BJ (cell line): ENCODE results near the gene CMSS1. TPM values are rescaled to one million over a fixed set of nuclear protein-coding genes. Genes with fewer than 3 reads are reported as not detected.

Experiments
- CTCF ChIA-PET: fragments of 350-600 bp; formaldehyde crosslinking; extraction: SDS; loops from one replicate; lab custom pipeline; 2021; ENCODE audit warnings: antibody characterized with exemption, inconsistent platforms; lab: Yijun Ruan, JAX
- POLR2A ChIA-PET: fragments of 300-600 bp; sonication (Branson Sonifier 250); formaldehyde crosslinking; extraction: SDS; loops from one replicate; lab custom pipeline; 2021; ENCODE audit warnings: antibody characterized with exemption; lab: Charles Lee
- DNase-seq: peaks from one replicate; pipeline ENCODE4 v3.0.0-alpha.2; 2011; ENCODE audit warnings: low read depth
- H3K27me3 ChIP-seq: 2 replicates; pipeline ENCODE4 v1.6.0; 2011; ENCODE audit warnings: low read length; ENCODE audit not compliant: control insufficient read depth, insufficient read depth
- H3K36me3 ChIP-seq: 2 replicates; pipeline ENCODE4 v1.5.1; 2011; ENCODE audit warnings: low read length; ENCODE audit not compliant: control insufficient read depth, insufficient read depth
- H3K4me3 ChIP-seq: 2 replicates; pipeline ENCODE4 v1.5.1; 2011; ENCODE audit warnings: low read depth, mild to moderate bottlenecking, control low read depth, low read length
- CTCF ChIP-seq: IDR thresholded peaks from 2 replicates; pipeline ENCODE4 v1.5.1; 2011; ENCODE audit warnings: low read depth, mild to moderate bottlenecking, control low read depth, inconsistent platforms, low read length, moderate library complexity; ENCODE audit not compliant: insufficient read depth
- polyA plus RNA-seq: library from polyadenylated mRNA; depleted of rRNA; stranded (reverse); fragments of >200 nt; gene quantifications from 2 replicates; pipeline ENCODE4 v1.2.3, GENCODE V29; 2011

The CMSS1 gene
- polyA plus RNA-seq, 1 experiment: 6.7 TPM

DNA sequence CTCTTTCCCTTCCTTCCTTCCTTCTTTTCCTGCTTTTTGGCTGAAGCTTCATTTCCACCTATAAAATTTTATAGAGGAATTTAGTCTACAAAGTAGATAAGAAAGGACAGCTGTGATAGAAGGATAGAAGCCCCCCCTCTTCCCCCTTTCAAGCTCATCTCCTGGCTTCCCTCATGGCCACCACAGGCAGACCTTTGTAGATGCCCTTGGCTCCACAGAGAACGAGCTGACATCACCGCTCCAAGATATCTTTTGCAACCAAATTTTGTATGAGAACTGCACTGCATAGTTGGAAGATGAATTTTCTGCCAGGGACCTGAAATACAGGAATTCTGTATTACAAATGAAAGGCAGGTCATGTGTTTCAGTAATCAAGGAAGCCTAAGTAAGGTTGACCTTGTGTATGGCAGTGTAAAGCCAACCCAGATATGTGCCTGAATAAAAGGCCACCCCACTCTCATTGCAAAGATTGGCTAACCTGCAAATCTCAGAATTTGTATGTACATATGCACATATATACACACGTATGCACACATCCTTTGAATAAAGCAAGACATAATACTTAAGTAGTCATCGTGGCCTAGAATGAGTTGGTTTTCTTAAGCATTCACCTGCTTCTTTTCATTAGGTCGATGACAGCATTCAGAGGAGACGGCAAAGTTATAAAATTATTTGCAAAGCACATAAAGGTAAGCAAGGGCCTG is 353.7 kb downstream of the CMSS1 start:
- Histone ChIP-seq H3K27me3 (no peaks in the 10 kb centered on the region), H3K4me3 (no peak overlapping the region), H3K36me3 (no peaks in the 10 kb centered on the region)
- ChIA-PET CTCF (interaction anchor here (0.7 to 0.8 kb wide), 3 partner anchors 9 to 89 kb away, joined by 3 to 4 read pairs (median 4); partner anchors contain the start of gene TBC1D23), POLR2A (no interaction called here)
- DNase-seq: no peak
- TF ChIP-seq CTCF: no peak

DNA sequence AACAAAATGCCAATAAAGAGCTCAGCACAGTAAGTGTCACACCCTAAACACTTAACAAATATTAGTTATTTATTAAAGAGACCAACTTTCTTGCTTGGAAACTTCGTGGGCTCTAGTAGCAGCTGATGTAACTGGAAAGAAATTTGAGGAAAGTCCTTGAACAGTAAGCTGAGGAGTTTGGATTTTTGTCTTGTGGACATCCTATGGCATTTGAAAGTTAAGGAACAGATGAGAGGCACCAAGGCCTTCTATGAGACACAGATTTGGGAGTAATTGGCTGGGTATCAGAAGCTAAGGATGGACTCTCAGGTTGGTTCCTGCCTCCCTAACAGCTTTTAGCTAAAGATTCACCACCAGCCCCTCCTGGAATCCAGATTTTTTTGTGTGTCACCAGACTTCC is 356.3 kb downstream of the CMSS1 start:
- no peak overlapping the region for H3K4me3 ChIP-seq
- ChIA-PET CTCF (interaction anchor here (1.1 to 1.2 kb wide), 2 partner anchors 16 to 105 kb away, joined by 3 read pairs; no protein-coding TSS in a partner anchor), POLR2A (interaction anchor here (0.7 kb wide), 1 partner anchor 74 kb away, joined by 5 read pairs; no protein-coding TSS in a partner anchor)
- TF ChIP-seq CTCF: no peak
- no peak for DNase-seq
- no peaks in the 10 kb centered on the region; the same call in 1 of the 2 replicates for H3K36me3 ChIP-seq
- H3K27me3 ChIP-seq: no peaks in the 10 kb centered on the region

GRCh38 chr3:100175637-100176280 is 358.1 kb downstream of the CMSS1 start:
- H3K36me3 ChIP-seq: no peaks in the 10 kb centered on the region; the same call in 1 of the 2 replicates
- H3K27me3 ChIP-seq: no peaks in the 10 kb centered on the region
- no peak for DNase-seq
- ChIA-PET POLR2A (no interaction called here), CTCF (interaction anchor here (1.0 to 1.7 kb wide), 3 partner anchors 9 to 79 kb away, joined by 3 to 5 read pairs (median 5); no protein-coding TSS in a partner anchor)
- H3K4me3 ChIP-seq: no peak overlapping the region
- no peak for TF ChIP-seq CTCF

GRCh38 chr3:100179692-100180349 is 362.2 kb downstream of the CMSS1 start:
- CTCF ChIA-PET: interaction anchor here (0.6 kb wide), 1 partner anchor 9 kb away, joined by 4 read pairs; no protein-coding TSS in a partner anchor
- POLR2A ChIA-PET: no interaction called here
- TF ChIP-seq CTCF: no peak
- no peaks in the 10 kb centered on the region for H3K27me3 ChIP-seq
- DNase-seq: no peak
- no peak overlapping the region for H3K4me3 ChIP-seq
- H3K36me3 ChIP-seq: no peaks in the 10 kb centered on the region; the same call in 1 of the 2 replicates
